Effector CD4-positive, alpha-beta T cell (primary cell): ENCODE measurements around the gene PKIG.

Experiments
- DNase-seq: peaks from one replicate; pipeline ENCODE4 v3.0.0-alpha.2; 2020

PKIG gene

GRCh38 chr20:44621939-44622338 is 39.6 kb downstream of the PKIG start:
- DNase-seq = no peak

- DNase-seq = no peak
Measured at GRCh38 chr20:44622501-44623270, 40.3 kb downstream of the PKIG start.

- no peak for DNase-seq
Measured at GRCh38 chr20:44624152-44624551, 41.8 kb downstream of the PKIG start.

GRCh38 chr20:44624743-44625271 is 42.4 kb downstream of the PKIG start:
- DNase-seq = no peak

GRCh38 chr20:44625361-44625760 is 43.0 kb downstream of the PKIG start:
- no peak for DNase-seq

- DNase-seq = no peak
Measured at GRCh38 chr20:44626278-44626677, 43.9 kb downstream of the PKIG start.

- DNase-seq = no peak
Measured at GRCh38 chr20:44627364-44628010, 45.1 kb downstream of the PKIG start.

GRCh38 chr20:44629017-44629385 is 46.6 kb downstream of the PKIG start:
- DNase-seq = no peak

- no peak for DNase-seq
Measured at GRCh38 chr20:44629542-44629941, 47.2 kb downstream of the PKIG start.

- DNase-seq = no peak
Measured at GRCh38 chr20:44630297-44630696, 47.9 kb downstream of the PKIG start.

- DNase-seq = no peak
Measured at GRCh38 chr20:44632103-44632752, 49.8 kb downstream of the PKIG start.

GRCh38 chr20:44633187-44633810 is 50.9 kb downstream of the PKIG start:
- DNase-seq = no peak

GRCh38 chr20:44633872-44634600 is 51.7 kb downstream of the PKIG start:
- no peak for DNase-seq

GRCh38 chr20:44635877-44636276 is 53.5 kb downstream of the PKIG start:
- no peak for DNase-seq

GRCh38 chr20:44637042-44637441 is 54.7 kb downstream of the PKIG start:
- DNase-seq = no peak

GRCh38 chr20:44637522-44638372 is 55.4 kb downstream of the PKIG start:
- DNase-seq = no peak

- DNase-seq = no peak
Measured at GRCh38 chr20:44640522-44640921, 58.1 kb downstream of the PKIG start.

- no peak for DNase-seq
Measured at GRCh38 chr20:44641325-44641724, 58.9 kb downstream of the PKIG start.

GRCh38 chr20:44642203-44643153 is 60.1 kb downstream of the PKIG start:
- peak; percentile 4 for DNase-seq

- no peak for DNase-seq
Measured at GRCh38 chr20:44643154-44643519, 60.8 kb downstream of the PKIG start.
